NCI-H748 treated with DMSO at 0.1 percent for 48 hours (cell line): ENCODE results near the gene ANAPC16.
A peak's percentile ranks its signal among the peaks of the same experiment; 100 is the strongest.
"Not testable (repeated sequence)": the region's sequence is repeated elsewhere in the genome, so short reads cannot be mapped to it uniquely, and the experiment has no call there.

Experiments used
- DNase-seq: peaks from one replicate; lab custom pipeline; 2025; lab: John Stamatoyannopoulos, UW

Gene ANAPC16

GRCh38 chr10:72263613-72264241 is 47.9 kb downstream of the ANAPC16 start:
- DNase-seq = peak; percentile 83

- no peak for DNase-seq
Measured at GRCh38 chr10:72264536-72264935, 48.7 kb downstream of the ANAPC16 start.

- DNase-seq = no peak
Measured at GRCh38 chr10:72265508-72265907, 49.7 kb downstream of the ANAPC16 start.

GRCh38 chr10:72265990-72266865 is 50.4 kb downstream of the ANAPC16 start:
- no peak for DNase-seq

GRCh38 chr10:72267381-72267780 is 51.6 kb downstream of the ANAPC16 start:
- no peak for DNase-seq

GRCh38 chr10:72267819-72268399 is 52.1 kb downstream of the ANAPC16 start:
- DNase-seq = no peak

- DNase-seq = not testable (repeated sequence)
Measured at GRCh38 chr10:72268475-72269200, 52.8 kb downstream of the ANAPC16 start.

- no peak for DNase-seq
Measured at GRCh38 chr10:72270607-72271281, 54.9 kb downstream of the ANAPC16 start.

- DNase-seq = peak; percentile 22
Measured at GRCh38 chr10:72272689-72273409, 57.0 kb downstream of the ANAPC16 start.

- DNase-seq = peak; percentile 73
Measured at GRCh38 chr10:72273410-72274212, 57.8 kb downstream of the ANAPC16 start, which contains the start of gene DDIT4. Gene DDIT4 (plus strand): TSS chr10:72273924. CDS start chr10:72274217, 293 bp downstream.

- DNase-seq = no peak
Measured at GRCh38 chr10:72274213-72274729, 58.5 kb downstream of the ANAPC16 start.

- DNase-seq = peak; percentile 54
Measured at GRCh38 chr10:72274730-72275350, 59.0 kb downstream of the ANAPC16 start.

GRCh38 chr10:72275351-72276012 is 59.7 kb downstream of the ANAPC16 start:
- DNase-seq = no peak

GRCh38 chr10:72276013-72276387 is 60.2 kb downstream of the ANAPC16 start:
- DNase-seq = no peak

- DNase-seq = no peak
Measured at GRCh38 chr10:72276421-72277339, 60.9 kb downstream of the ANAPC16 start.

GRCh38 chr10:72277340-72277995 is 61.7 kb downstream of the ANAPC16 start:
- no peak for DNase-seq

- no peak for DNase-seq
Measured at GRCh38 chr10:72277996-72278667, 62.3 kb downstream of the ANAPC16 start.
